Measurements from ENCODE around the gene TNFRSF18. TPM values are rescaled to one million over a fixed set of nuclear protein-coding genes. Genes with fewer than 3 reads are reported as not detected.

The TNFRSF18 gene
- total and polyA plus RNA-seq, 2 experiments from 2014 or later, result 1.3 TPM; not detected in 1

DNA sequence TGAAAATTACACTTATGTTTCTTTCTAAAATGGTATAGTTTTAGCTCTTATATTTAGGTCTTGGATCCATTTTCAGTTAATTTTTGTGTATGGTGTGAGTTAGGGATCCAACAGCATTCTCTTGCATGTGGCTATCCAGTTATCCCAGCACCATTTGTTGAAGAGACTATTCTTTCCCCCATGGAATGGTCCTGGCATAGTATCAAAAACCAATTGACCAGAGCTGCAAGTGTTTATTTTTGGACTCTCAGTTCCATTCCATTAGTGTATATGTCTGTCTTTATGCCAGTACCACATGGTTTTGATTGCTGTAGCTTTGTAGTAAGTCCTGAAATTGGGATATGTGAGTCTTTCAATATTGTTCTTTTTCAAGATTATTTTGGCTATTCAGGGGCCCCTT is 18.5 kb downstream of the TNFRSF18 start:
- H3K79me2 ChIP-seq, result no peaks in the 10 kb centered on the region
- H3K27me3 ChIP-seq, result no peaks in the 10 kb centered on the region
- DNase-seq (ENCODE audit: low spot score), result no peak
- H3K4me2 ChIP-seq, result no peak overlapping the region
- H4K20me1 ChIP-seq (ENCODE audit: insufficient read depth, poor library complexity, severe bottlenecking), result no peaks in the 10 kb centered on the region
- no peak overlapping the region for H3K4me3 ChIP-seq
- H3K36me3 ChIP-seq (replicated peaks; ENCODE audit: insufficient read depth, low read depth), result no peaks in the 10 kb centered on the region
- no peaks in the 10 kb centered on the region for H3K9me2 ChIP-seq (replicated peaks; ENCODE audit: insufficient read depth)
- TF ChIP-seq EZH2phosphoT487 (IDR thresholded peaks at IDR 0.05; ENCODE audit: low read depth, severe bottlenecking, unreplicated experiment), result no peak
- TF ChIP-seq, protein P1, sequence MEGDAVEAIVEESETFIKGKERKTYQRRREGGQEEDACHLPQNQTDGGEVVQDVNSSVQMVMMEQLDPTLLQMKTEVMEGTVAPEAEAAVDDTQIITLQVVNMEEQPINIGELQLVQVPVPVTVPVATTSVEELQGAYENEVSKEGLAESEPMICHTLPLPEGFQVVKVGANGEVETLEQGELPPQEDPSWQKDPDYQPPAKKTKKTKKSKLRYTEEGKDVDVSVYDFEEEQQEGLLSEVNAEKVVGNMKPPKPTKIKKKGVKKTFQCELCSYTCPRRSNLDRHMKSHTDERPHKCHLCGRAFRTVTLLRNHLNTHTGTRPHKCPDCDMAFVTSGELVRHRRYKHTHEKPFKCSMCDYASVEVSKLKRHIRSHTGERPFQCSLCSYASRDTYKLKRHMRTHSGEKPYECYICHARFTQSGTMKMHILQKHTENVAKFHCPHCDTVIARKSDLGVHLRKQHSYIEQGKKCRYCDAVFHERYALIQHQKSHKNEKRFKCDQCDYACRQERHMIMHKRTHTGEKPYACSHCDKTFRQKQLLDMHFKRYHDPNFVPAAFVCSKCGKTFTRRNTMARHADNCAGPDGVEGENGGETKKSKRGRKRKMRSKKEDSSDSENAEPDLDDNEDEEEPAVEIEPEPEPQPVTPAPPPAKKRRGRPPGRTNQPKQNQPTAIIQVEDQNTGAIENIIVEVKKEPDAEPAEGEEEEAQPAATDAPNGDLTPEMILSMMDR (IDR thresholded peaks at IDR 0.05; ENCODE audit: poor library complexity), result no peak
- no peak for TF ChIP-seq EZH2 (IDR thresholded peaks at IDR 0.05; ENCODE audit: borderline replicate concordance)
- no peaks in the 10 kb centered on the region for H3K4me1 ChIP-seq (ENCODE audit: insufficient read depth)
- H3K9me3 ChIP-seq (ENCODE audit: low read depth), result no peaks in the 10 kb centered on the region
- H3K27ac ChIP-seq, result no peak overlapping the region
- H2AFZ ChIP-seq, result no peak overlapping the region

DNA sequence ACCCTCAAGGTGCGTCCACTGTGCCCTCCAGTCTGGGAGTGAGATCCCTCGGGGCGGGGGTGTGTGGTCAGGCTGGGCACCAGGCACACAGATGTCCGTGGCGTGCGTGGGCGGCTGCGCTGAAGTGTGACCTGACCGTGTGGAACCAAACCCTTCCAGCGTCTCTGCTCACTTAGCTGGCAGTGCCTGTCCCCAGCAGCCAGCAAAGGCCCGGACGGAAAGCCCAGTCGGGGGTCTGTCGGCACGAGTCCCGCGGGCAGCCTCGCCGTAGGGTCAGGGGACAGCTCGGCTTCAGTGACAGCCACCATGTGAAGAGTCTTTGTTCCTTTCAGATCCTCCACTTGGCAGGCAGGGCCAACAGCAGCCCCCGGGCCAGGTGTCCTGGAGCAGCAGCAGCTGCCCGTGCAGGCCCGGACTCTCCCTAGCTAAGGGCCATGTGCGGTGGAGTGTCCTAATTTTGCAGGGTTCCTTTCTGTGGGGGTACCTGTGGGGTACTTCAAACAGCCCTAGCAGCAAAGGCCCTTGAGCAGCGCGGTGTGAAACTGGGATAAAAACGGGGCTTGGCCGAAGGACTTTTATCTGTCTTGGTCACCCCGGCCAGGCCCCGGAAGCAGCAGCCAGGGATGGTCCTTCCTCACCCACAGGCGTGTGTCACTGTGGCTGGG is 21.2 kb downstream of the TNFRSF18 start:
- DNase-seq (ENCODE audit: low spot score), result no peak
- WGBS (ENCODE audit: low lambda C conversion rate, missing lambda C conversion rate), result 91% methylated on average over 24 of the region's 31 CpGs

DNA sequence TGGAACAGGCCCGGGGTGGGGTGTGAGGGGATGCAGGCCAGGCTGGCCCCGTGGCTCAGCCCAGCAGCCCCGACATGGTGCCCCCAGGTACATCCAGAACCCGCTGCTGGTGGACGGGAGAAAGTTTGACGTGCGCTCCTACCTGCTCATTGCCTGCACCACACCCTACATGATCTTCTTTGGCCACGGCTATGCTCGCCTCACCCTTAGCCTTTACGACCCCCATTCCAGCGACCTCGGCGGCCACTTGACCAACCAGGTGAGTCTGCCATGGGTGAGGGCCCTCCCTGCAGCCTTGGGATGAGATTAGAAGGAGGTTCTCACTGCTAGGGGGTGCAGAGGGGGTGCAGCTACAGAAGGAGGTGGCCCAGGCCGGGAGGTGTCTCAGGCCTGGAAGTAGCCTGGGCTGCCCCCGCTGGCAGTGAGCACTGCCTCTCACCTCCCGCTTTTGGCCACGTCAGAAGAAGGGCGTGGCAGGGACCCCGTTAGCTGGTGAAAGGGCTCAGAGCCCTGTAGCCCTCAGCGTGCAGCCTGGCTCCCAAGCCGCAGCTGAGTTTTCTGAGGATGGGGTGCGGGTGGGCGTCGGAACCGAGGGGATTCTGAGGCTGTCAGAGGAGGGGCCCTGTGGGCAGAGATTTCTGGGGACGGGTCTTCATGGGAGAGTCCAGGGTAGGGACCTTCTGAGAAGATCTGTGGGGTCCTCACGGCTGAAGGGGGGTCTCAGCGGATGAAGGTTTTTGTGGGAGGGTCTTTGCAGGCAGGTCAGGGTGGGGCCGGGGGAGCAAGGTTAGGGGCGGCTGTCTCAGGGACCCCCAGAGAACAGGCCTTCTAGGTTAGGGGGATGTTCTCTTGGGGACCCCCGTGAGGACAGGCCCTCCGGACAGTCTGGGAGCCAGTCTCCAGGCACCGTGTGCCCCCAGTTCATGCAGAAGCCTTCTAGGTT is 22.3 kb downstream of the TNFRSF18 start:
- no peaks in the 10 kb centered on the region for H3K9me2 ChIP-seq (replicated peaks; ENCODE audit: insufficient read depth)
- H3K79me2 ChIP-seq, result no peaks in the 10 kb centered on the region
- H3K4me2 ChIP-seq, result no peak overlapping the region
- WGBS (ENCODE audit: low lambda C conversion rate, missing lambda C conversion rate), result 90% methylated on average over 29 of the region's 33 CpGs
- no peaks in the 10 kb centered on the region for H3K27me3 ChIP-seq
- no peak overlapping the region for H3K4me3 ChIP-seq
- no peaks in the 10 kb centered on the region for H3K9me3 ChIP-seq (ENCODE audit: low read depth)
- H4K20me1 ChIP-seq (ENCODE audit: insufficient read depth, poor library complexity, severe bottlenecking), result no peaks in the 10 kb centered on the region
- H3K27ac ChIP-seq, result no peak overlapping the region
- no peak overlapping the region for H2AFZ ChIP-seq
- no peak for DNase-seq (ENCODE audit: low spot score)
- H3K4me1 ChIP-seq (ENCODE audit: insufficient read depth), result no peaks in the 10 kb centered on the region
- no peaks in the 10 kb centered on the region for H3K36me3 ChIP-seq (replicated peaks; ENCODE audit: insufficient read depth, low read depth)
- TF ChIP-seq, protein P1 (IDR thresholded peaks at IDR 0.05; ENCODE audit: poor library complexity), result no peak
- TF ChIP-seq EZH2 (IDR thresholded peaks at IDR 0.05; ENCODE audit: borderline replicate concordance) (no peak), EZH2phosphoT487 (IDR thresholded peaks at IDR 0.05; ENCODE audit: low read depth, severe bottlenecking, unreplicated experiment) (no peak)

More for the DNA sequence above, 21.2 kb downstream of the TNFRSF18 start:
- H4K20me1 ChIP-seq (ENCODE audit: insufficient read depth, poor library complexity, severe bottlenecking), result no peaks in the 10 kb centered on the region
- no peaks in the 10 kb centered on the region for H3K79me2 ChIP-seq
- H3K4me3 ChIP-seq, result no peak overlapping the region
- TF ChIP-seq EZH2 (IDR thresholded peaks at IDR 0.05; ENCODE audit: borderline replicate concordance), result no peak
- no peak for TF ChIP-seq EZH2phosphoT487 (IDR thresholded peaks at IDR 0.05; ENCODE audit: low read depth, severe bottlenecking, unreplicated experiment)
- TF ChIP-seq, protein P1 (IDR thresholded peaks at IDR 0.05; ENCODE audit: poor library complexity), result no peak
- no peak overlapping the region for H2AFZ ChIP-seq
- H3K4me1 ChIP-seq (ENCODE audit: insufficient read depth), result no peaks in the 10 kb centered on the region
- H3K27ac ChIP-seq, result no peak overlapping the region
- H3K27me3 ChIP-seq, result no peaks in the 10 kb centered on the region
- no peaks in the 10 kb centered on the region for H3K36me3 ChIP-seq (replicated peaks; ENCODE audit: insufficient read depth, low read depth)
- H3K9me2 ChIP-seq (replicated peaks; ENCODE audit: insufficient read depth), result no peaks in the 10 kb centered on the region
- no peak overlapping the region for H3K4me2 ChIP-seq
- no peaks in the 10 kb centered on the region for H3K9me3 ChIP-seq (ENCODE audit: low read depth)

Data from hepatocyte (in vitro differentiated cells).